ENCODE data around the gene CDR2. TPM values are rescaled to one million over a fixed set of nuclear protein-coding genes. Genes with fewer than 3 reads are reported as not detected.

The CDR2 gene
- total and polyA plus RNA-seq, 2 of the 13 experiments (the other 11 are each of a cell fraction or from before 2014, with no cell fraction given): 59.0 to 78.9 TPM

- TF ChIP-seq AHDC1 (CRISPR knock-in tag; IDR thresholded peaks at IDR 0.05; ENCODE audit: borderline replicate concordance): no peak
- TF ChIP-seq ZBTB39 (CRISPR knock-in tag; IDR thresholded peaks at IDR 0.05): no peak
- TF ChIP-seq ZNF317 (CRISPR knock-in tag; IDR thresholded peaks at IDR 0.05): no peak
- TF ChIP-seq AGO2 (optimal IDR thresholded peaks at IDR 0.05; ENCODE audit: low read depth, low read length): peak; percentile 28
- TF ChIP-seq ZNF737 (CRISPR knock-in tag; IDR thresholded peaks at IDR 0.05; ENCODE audit: borderline replicate concordance): 0 out of 2 replicates have a peak, but pooled peaks have one; percentile 10
Observed at GRCh38 chr16:22322021-22322471, 52.4 kb downstream of the CDR2 start (continued).

All from HepG2 (cell line).